Measurements from ENCODE around the gene CLDN15. TPM values are rescaled to one million over a fixed set of nuclear protein-coding genes. Genes with fewer than 3 reads are reported as not detected.

Gene CLDN15
- polyA plus RNA-seq, 1 donor (not counting 4 experiments of a cell fraction or from before 2014, with no cell fraction given) = 2.4 TPM

DNA sequence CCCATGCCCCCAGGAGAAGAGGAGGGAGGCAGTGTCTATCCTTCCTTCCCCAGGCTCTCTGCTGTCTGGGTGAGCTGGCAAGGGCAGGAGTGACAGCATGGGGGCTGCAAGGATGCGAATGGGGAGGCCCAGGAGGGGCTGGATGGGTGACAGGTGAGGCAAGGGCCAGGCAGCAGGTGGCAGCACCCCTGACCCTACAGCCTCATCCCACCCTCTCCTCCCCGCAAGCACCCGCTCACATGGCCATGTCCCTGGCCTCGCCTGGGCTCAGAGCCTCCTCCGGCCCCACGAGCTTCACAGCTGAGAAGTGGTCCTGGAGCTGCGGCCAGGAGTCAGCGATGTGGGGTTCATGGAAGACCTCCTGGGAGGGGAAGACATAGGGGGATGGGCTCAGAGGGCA, 25.6 kb downstream of the CLDN15 start:
- Histone ChIP-seq H3K4me3 (ENCODE audit: control insufficient read depth in 2 of 3, extremely low read depth in 1 of 3, insufficient read depth in 2 of 3, low read depth in 1 of 3, low read length in 3 of 3) (no peak overlapping the region), H3K9me3 (ENCODE audit: control insufficient read depth, low read depth, low read length) (no peaks in the 10 kb centered on the region), H3K4me2 (ENCODE audit: control insufficient read depth, extremely low read depth, insufficient read depth, low read depth, low read length) (no peak overlapping the region), H4K20me1 (ENCODE audit: control insufficient read depth, extremely low read depth, insufficient read depth, low read length) (no peaks in the 10 kb centered on the region), H3K79me2 (ENCODE audit: control insufficient read depth, insufficient read depth, low read length) (peaks cover 17% of the 10 kb centered on the region), H3K36me3 (ENCODE audit: control insufficient read depth in 2 of 2, extremely low read depth in 1 of 2, insufficient read depth in 2 of 2, low read length in 2 of 2) (peaks cover 23 to 35% of the 10 kb centered on the region in 2 experiments), H3K9me1 (ENCODE audit: control insufficient read depth, extremely low read depth, insufficient read depth, low read length) (no peaks in the 10 kb centered on the region), H2AFZ (ENCODE audit: control insufficient read depth, low read length) (no peak overlapping the region), H3K9ac (ENCODE audit: control insufficient read depth, extremely low read depth, insufficient read depth, low read length) (no peak overlapping the region), H3K27me3 (ENCODE audit: control insufficient read depth, extremely low read depth, insufficient read depth, low read length) (no peaks in the 10 kb centered on the region), H3K4me1 (ENCODE audit: control insufficient read depth, extremely low read depth, insufficient read depth, low read length) (peaks cover 8% of the 10 kb centered on the region), H3K27ac (ENCODE audit: control insufficient read depth, insufficient read depth, low read length) (no peak overlapping the region)
- DNase-seq (ENCODE audit: low read depth, low spot score) (no peak), FAIRE-seq (no peak)
- dilution Hi-C loops (cut with MboI; ENCODE audit: extremely low pct_ligation_motif_present, low sequenced_read_pairs) = no loop called here
- no peak for TF ChIP-seq EZH2 (IDR thresholded peaks at IDR 0.05; ENCODE audit: low read length)
- TF ChIP-seq, protein P1, sequence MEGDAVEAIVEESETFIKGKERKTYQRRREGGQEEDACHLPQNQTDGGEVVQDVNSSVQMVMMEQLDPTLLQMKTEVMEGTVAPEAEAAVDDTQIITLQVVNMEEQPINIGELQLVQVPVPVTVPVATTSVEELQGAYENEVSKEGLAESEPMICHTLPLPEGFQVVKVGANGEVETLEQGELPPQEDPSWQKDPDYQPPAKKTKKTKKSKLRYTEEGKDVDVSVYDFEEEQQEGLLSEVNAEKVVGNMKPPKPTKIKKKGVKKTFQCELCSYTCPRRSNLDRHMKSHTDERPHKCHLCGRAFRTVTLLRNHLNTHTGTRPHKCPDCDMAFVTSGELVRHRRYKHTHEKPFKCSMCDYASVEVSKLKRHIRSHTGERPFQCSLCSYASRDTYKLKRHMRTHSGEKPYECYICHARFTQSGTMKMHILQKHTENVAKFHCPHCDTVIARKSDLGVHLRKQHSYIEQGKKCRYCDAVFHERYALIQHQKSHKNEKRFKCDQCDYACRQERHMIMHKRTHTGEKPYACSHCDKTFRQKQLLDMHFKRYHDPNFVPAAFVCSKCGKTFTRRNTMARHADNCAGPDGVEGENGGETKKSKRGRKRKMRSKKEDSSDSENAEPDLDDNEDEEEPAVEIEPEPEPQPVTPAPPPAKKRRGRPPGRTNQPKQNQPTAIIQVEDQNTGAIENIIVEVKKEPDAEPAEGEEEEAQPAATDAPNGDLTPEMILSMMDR (optimal IDR thresholded peaks at IDR 0.05 in 1 of 3, IDR thresholded peaks at IDR 0.05 in 1 of 3, conservative IDR thresholded peaks at IDR 0.05 in 1 of 3; ENCODE audit: extremely low read depth in 1 of 3, insufficient read depth in 2 of 3, low read length in 3 of 3) = no peak

DNA sequence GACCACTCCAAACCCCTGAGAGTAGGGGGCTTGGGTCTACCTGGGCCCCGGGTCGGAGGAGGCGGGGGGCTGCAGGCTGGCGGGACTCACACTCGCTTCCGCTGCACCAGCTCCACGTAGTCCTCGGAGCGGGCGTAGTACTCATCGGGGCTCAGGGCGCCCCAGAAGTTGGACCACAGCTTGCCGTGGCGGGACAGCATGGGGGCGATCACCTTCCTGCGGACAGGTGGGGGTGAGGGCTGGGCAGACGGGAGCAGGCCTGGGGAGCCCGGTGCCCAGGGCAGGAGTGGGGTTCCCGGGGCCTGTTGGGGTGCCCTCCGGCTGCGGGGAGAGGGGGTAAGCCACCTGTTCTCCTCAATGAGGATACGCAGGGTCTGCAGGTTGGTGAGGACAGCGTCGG, 26.1 kb downstream of the CLDN15 start:
- H3K36me3 ChIP-seq (ENCODE audit: control insufficient read depth in 2 of 2, extremely low read depth in 1 of 2, insufficient read depth in 2 of 2, low read length in 2 of 2) = peaks cover 23 to 35% of the 10 kb centered on the region in 2 experiments
- no peak overlapping the region for H3K27ac ChIP-seq (ENCODE audit: control insufficient read depth, insufficient read depth, low read length)
- dilution Hi-C loops (cut with MboI; ENCODE audit: extremely low pct_ligation_motif_present, low sequenced_read_pairs) = no loop called here
- H3K79me2 ChIP-seq (ENCODE audit: control insufficient read depth, insufficient read depth, low read length) = peaks cover 12% of the 10 kb centered on the region
- no peak overlapping the region for H3K9ac ChIP-seq (ENCODE audit: control insufficient read depth, extremely low read depth, insufficient read depth, low read length)
- no peak overlapping the region for H3K4me2 ChIP-seq (ENCODE audit: control insufficient read depth, extremely low read depth, insufficient read depth, low read depth, low read length)
- H3K9me1 ChIP-seq (ENCODE audit: control insufficient read depth, extremely low read depth, insufficient read depth, low read length) = no peaks in the 10 kb centered on the region
- H3K9me3 ChIP-seq (ENCODE audit: control insufficient read depth, low read depth, low read length) = no peaks in the 10 kb centered on the region
- no peaks in the 10 kb centered on the region for H3K27me3 ChIP-seq (ENCODE audit: control insufficient read depth, extremely low read depth, insufficient read depth, low read length)
- TF ChIP-seq EZH2 (IDR thresholded peaks at IDR 0.05; ENCODE audit: low read length) = no peak
- TF ChIP-seq, protein P1 (optimal IDR thresholded peaks at IDR 0.05 in 1 of 3, IDR thresholded peaks at IDR 0.05 in 1 of 3, conservative IDR thresholded peaks at IDR 0.05 in 1 of 3; ENCODE audit: extremely low read depth in 1 of 3, insufficient read depth in 2 of 3, low read length in 3 of 3) = no peak
- no peak overlapping the region for H2AFZ ChIP-seq (ENCODE audit: control insufficient read depth, low read length)
- DNase-seq (ENCODE audit: low read depth, low spot score) (no peak), FAIRE-seq (no peak)
- H4K20me1 ChIP-seq (ENCODE audit: control insufficient read depth, extremely low read depth, insufficient read depth, low read length) = no peaks in the 10 kb centered on the region
- H3K4me1 ChIP-seq (ENCODE audit: control insufficient read depth, extremely low read depth, insufficient read depth, low read length) = peaks cover 6% of the 10 kb centered on the region
- no peak overlapping the region for H3K4me3 ChIP-seq (ENCODE audit: control insufficient read depth in 2 of 3, extremely low read depth in 1 of 3, insufficient read depth in 2 of 3, low read depth in 1 of 3, low read length in 3 of 3)

All from keratinocyte (primary cell).